HG02678 (cell line): ENCODE measurements around the gene INPP1.
A peak's percentile ranks its signal among the peaks of the same experiment; 100 is the strongest.
"Not testable (repeated sequence)": the region's sequence is repeated elsewhere in the genome, so short reads cannot be mapped to it uniquely, and the experiment has no call there.

Experiments used
- ATAC-seq: cut with Tn5 transposase; IDR thresholded peaks from one replicate; pipeline ENCODE4 v1.9.1; 2021; ENCODE audit warnings: mild to moderate bottlenecking, moderate library complexity; ENCODE audit not compliant: unreplicated experiment

Gene INPP1

GRCh38 chr2:190343536-190344275 is at the start of gene INPP1:
INPP1 (plus strand) TSS chr2:190343589; CDS start chr2:190360103, 16,514 bp downstream.
- peak; percentile 61 for ATAC-seq

GRCh38 chr2:190297880-190298279 is 45.5 kb upstream of the INPP1 start:
- not testable (repeated sequence) for ATAC-seq

- ATAC-seq: no peak
Observed at GRCh38 chr2:190301032-190301431, 42.4 kb upstream of the INPP1 start.

GRCh38 chr2:190302052-190302451 is 41.3 kb upstream of the INPP1 start:
- no peak for ATAC-seq

- no peak for ATAC-seq
Observed at GRCh38 chr2:190303647-190304046, 39.7 kb upstream of the INPP1 start.

GRCh38 chr2:190304404-190304803 is 39.0 kb upstream of the INPP1 start:
- no peak for ATAC-seq

GRCh38 chr2:190308031-190308430 is 35.4 kb upstream of the INPP1 start:
- no peak for ATAC-seq

GRCh38 chr2:190311893-190312634 is 31.3 kb upstream of the INPP1 start:
- no peak for ATAC-seq

- not testable (repeated sequence) for ATAC-seq
Observed at GRCh38 chr2:190312635-190313025, 30.8 kb upstream of the INPP1 start.

- no peak for ATAC-seq
Observed at GRCh38 chr2:190313880-190314279, 29.5 kb upstream of the INPP1 start.

- ATAC-seq: no peak
Observed at GRCh38 chr2:190315273-190315672, 28.1 kb upstream of the INPP1 start.

GRCh38 chr2:190318514-190318913 is 24.9 kb upstream of the INPP1 start:
- ATAC-seq: no peak

GRCh38 chr2:190318931-190319554 is 24.3 kb upstream of the INPP1 start:
- peak; percentile 39 for ATAC-seq

GRCh38 chr2:190319555-190320498 is 23.6 kb upstream of the INPP1 start, which contains the start of gene HIBCH:
HIBCH (minus strand) TSS chr2:190319826; CDS start chr2:190319750, 76 bp downstream.
- peak; percentile 95 for ATAC-seq

GRCh38 chr2:190320696-190321095 is 22.7 kb upstream of the INPP1 start:
- no peak for ATAC-seq

- no peak for ATAC-seq
Observed at GRCh38 chr2:190323406-190323805, 20.0 kb upstream of the INPP1 start.

- ATAC-seq: no peak
Observed at GRCh38 chr2:190325588-190325987, 17.8 kb upstream of the INPP1 start.

GRCh38 chr2:190327867-190328572 is 15.4 kb upstream of the INPP1 start:
- no peak for ATAC-seq

GRCh38 chr2:190328573-190329147 is 14.7 kb upstream of the INPP1 start:
- ATAC-seq: no peak

- ATAC-seq: no peak
Observed at GRCh38 chr2:190333395-190333794, 10.0 kb upstream of the INPP1 start.
